SK-N-DZ (cell line): Measurements from ENCODE around the gene CMTM8.
A peak's percentile ranks its signal among the peaks of the same experiment; 100 is the strongest.
"Not testable (repeated sequence)": the region's sequence is repeated elsewhere in the genome, so short reads cannot be mapped to it uniquely, and the experiment has no call there.

Source experiments
- DNase-seq: peaks from one replicate; pipeline ENCODE4 v3.0.0-alpha.2; 2015; ENCODE audit warnings: low spot score

CMTM8 gene

GRCh38 chr3:32228743-32229142 lies 9.7 kb upstream of the CMTM8 start:
- DNase-seq = not testable (repeated sequence)

GRCh38 chr3:32229565-32229964 lies 8.9 kb upstream of the CMTM8 start:
- no peak for DNase-seq

GRCh38 chr3:32236377-32236776 lies 2.1 kb upstream of the CMTM8 start:
- DNase-seq = no peak

- peak; percentile 21 for DNase-seq
These were observed 619 bp upstream of the CMTM8 start for GRCh38 chr3:32237670-32238452.

GRCh38 chr3:32239307-32240158 lies 1.1 kb downstream of the CMTM8 start:
- DNase-seq = peak; percentile 79

- DNase-seq = peak; percentile 81
These were observed 1.7 kb downstream of the CMTM8 start for GRCh38 chr3:32240159-32240545.

- no peak for DNase-seq
These were observed 2.6 kb downstream of the CMTM8 start for GRCh38 chr3:32241100-32241499.

- DNase-seq = no peak
These were observed 5.0 kb downstream of the CMTM8 start for GRCh38 chr3:32243519-32243918.

GRCh38 chr3:32245200-32245599 lies 6.7 kb downstream of the CMTM8 start:
- no peak for DNase-seq

- no peak for DNase-seq
These were observed 7.7 kb downstream of the CMTM8 start for GRCh38 chr3:32246079-32246675.

- no peak for DNase-seq
These were observed 10.8 kb downstream of the CMTM8 start for GRCh38 chr3:32249184-32249782.

GRCh38 chr3:32254268-32254667 lies 15.8 kb downstream of the CMTM8 start:
- no peak for DNase-seq

GRCh38 chr3:32255345-32255744 lies 16.9 kb downstream of the CMTM8 start:
- no peak for DNase-seq

- no peak for DNase-seq
These were observed 17.7 kb downstream of the CMTM8 start for GRCh38 chr3:32256206-32256605.

GRCh38 chr3:32257042-32257441 lies 18.6 kb downstream of the CMTM8 start:
- DNase-seq = no peak

GRCh38 chr3:32257641-32258438 lies 19.4 kb downstream of the CMTM8 start:
- no peak for DNase-seq

- no peak for DNase-seq
These were observed 20.4 kb downstream of the CMTM8 start for GRCh38 chr3:32258869-32259268.

- no peak for DNase-seq
These were observed 23.1 kb downstream of the CMTM8 start for GRCh38 chr3:32261545-32261944.

- no peak for DNase-seq
These were observed 23.7 kb downstream of the CMTM8 start for GRCh38 chr3:32262201-32262600.

- no peak for DNase-seq
These were observed 35.8 kb downstream of the CMTM8 start for GRCh38 chr3:32274306-32274705.

GRCh38 chr3:32275506-32275905 lies 37.0 kb downstream of the CMTM8 start:
- DNase-seq = no peak
